HEK293 (cell line): Measurements from ENCODE around the gene BORA.

Experiments
- AEBP2 ChIP-seq: fragments of 450-650 bp; formaldehyde crosslinking; IDR thresholded peaks from 2 replicates; pipeline ENCODE4 v1.5.1; 2016; ENCODE audit warnings: missing biosample characterization, missing genetic modification characterization, borderline replicate concordance
- HIC1 ChIP-seq: fragments of 450-650 bp; formaldehyde crosslinking; IDR thresholded peaks from 2 replicates; pipeline ENCODE4 v1.5.1; 2016; ENCODE audit warnings: missing biosample characterization, missing genetic modification characterization
- HOXA7 ChIP-seq: sonication (generic); formaldehyde crosslinking; IDR thresholded peaks from 2 replicates; pipeline ENCODE4 v1.8.1; 2022; ENCODE audit warnings: missing genetic modification reagents, borderline replicate concordance
- KLF16 ChIP-seq: fragments of 450-650 bp; formaldehyde crosslinking; IDR thresholded peaks from 2 replicates; pipeline ENCODE4 v1.5.1; 2017; ENCODE audit warnings: missing biosample characterization, missing genetic modification characterization
- MZF1 ChIP-seq: fragments of 450-650 bp; formaldehyde crosslinking; IDR thresholded peaks from 2 replicates; pipeline ENCODE4 v1.5.1; 2017; ENCODE audit warnings: missing biosample characterization, missing genetic modification characterization, borderline replicate concordance
- PRDM4 ChIP-seq: fragments of 450-650 bp; formaldehyde crosslinking; IDR thresholded peaks from 2 replicates; pipeline ENCODE4 v1.5.1; 2017; ENCODE audit warnings: missing biosample characterization, missing genetic modification characterization
- REPIN1 ChIP-seq: fragments of 450-650 bp; formaldehyde crosslinking; IDR thresholded peaks from 2 replicates; pipeline ENCODE4 v1.5.1; 2017; ENCODE audit warnings: missing biosample characterization, missing genetic modification characterization, low read depth
- REST ChIP-seq: fragments of 450-650 bp; formaldehyde crosslinking; IDR thresholded peaks from 2 replicates; pipeline ENCODE4 v1.5.1; 2016; ENCODE audit warnings: missing biosample characterization, missing genetic modification characterization
- SP2 ChIP-seq: fragments of 450-650 bp; formaldehyde crosslinking; IDR thresholded peaks from 2 replicates; pipeline ENCODE4 v1.5.1; 2016; ENCODE audit warnings: missing biosample characterization, missing genetic modification characterization
- TCF7L2 ChIP-seq: IDR thresholded peaks from 2 replicates; pipeline ENCODE4 v1.6.1; 2011; ENCODE audit warnings: low read depth, mild to moderate bottlenecking, inconsistent platforms, low read length, moderate library complexity, borderline replicate concordance
- YY2 ChIP-seq: fragments of 450-650 bp; formaldehyde crosslinking; IDR thresholded peaks from 2 replicates; pipeline ENCODE4 v1.5.1; 2016; ENCODE audit warnings: missing biosample characterization, missing genetic modification characterization
- ZBTB1 ChIP-seq: fragments of 450-650 bp; formaldehyde crosslinking; IDR thresholded peaks from 2 replicates; pipeline ENCODE4 v1.5.1; 2016; ENCODE audit warnings: missing biosample characterization, missing genetic modification characterization
- ZBTB20 ChIP-seq: fragments of 450-650 bp; formaldehyde crosslinking; IDR thresholded peaks from 2 replicates; pipeline ENCODE4 v1.5.1; 2016; ENCODE audit warnings: missing biosample characterization, missing genetic modification characterization
- ZNF133 ChIP-seq: fragments of 450-650 bp; formaldehyde crosslinking; IDR thresholded peaks from 2 replicates; pipeline ENCODE4 v1.5.1; 2016; ENCODE audit warnings: missing biosample characterization, missing genetic modification characterization
- ZNF169 ChIP-seq: fragments of 450-650 bp; formaldehyde crosslinking; IDR thresholded peaks from 2 replicates; pipeline ENCODE4 v1.5.1; 2016; ENCODE audit warnings: missing biosample characterization, missing genetic modification characterization
- ZNF514 ChIP-seq: fragments of 450-650 bp; formaldehyde crosslinking; IDR thresholded peaks from 2 replicates; pipeline ENCODE4 v1.5.1; 2016; ENCODE audit warnings: missing biosample characterization, missing genetic modification characterization
- ZNF521 ChIP-seq: fragments of 450-650 bp; formaldehyde crosslinking; IDR thresholded peaks from 2 replicates; pipeline ENCODE4 v1.5.1; 2017; ENCODE audit warnings: missing biosample characterization, mild to moderate bottlenecking, missing genetic modification characterization
- ZNF670 ChIP-seq: fragments of 450-650 bp; formaldehyde crosslinking; IDR thresholded peaks from 2 replicates; pipeline ENCODE4 v1.5.1; 2016; ENCODE audit warnings: missing biosample characterization, missing genetic modification characterization, low read depth
- ZNF777 ChIP-seq: fragments of 450-650 bp; formaldehyde crosslinking; IDR thresholded peaks from 2 replicates; pipeline ENCODE4 v1.5.1; 2017; ENCODE audit warnings: missing biosample characterization, missing genetic modification characterization, borderline replicate concordance
- ZNF791 ChIP-seq: fragments of 450-650 bp; formaldehyde crosslinking; IDR thresholded peaks from 2 replicates; pipeline ENCODE4 v1.5.1; 2016; ENCODE audit warnings: missing biosample characterization, missing genetic modification characterization
- ZNF837 ChIP-seq: fragments of 450-650 bp; formaldehyde crosslinking; IDR thresholded peaks from 2 replicates; pipeline ENCODE4 v1.5.1; 2016; ENCODE audit warnings: missing biosample characterization, missing genetic modification characterization
- TF ChIP-seq, protein P1 (sequence below): fragments of 450-650 bp; formaldehyde crosslinking; IDR thresholded peaks from 2 replicates; pipeline ENCODE4 v1.5.1; 2016; ENCODE audit warnings: missing biosample characterization, missing genetic modification characterization
- TF ChIP-seq, protein P2 (sequence below): fragments of 450-650 bp; formaldehyde crosslinking; IDR thresholded peaks from 2 replicates; pipeline ENCODE4 v1.5.1; 2016; ENCODE audit warnings: missing biosample characterization, missing genetic modification characterization, borderline replicate concordance

Gene BORA

GRCh38 chr13:72727417-72728289 lies at the start of gene BORA, which contains the start of gene MZT1 (continued):
- TF ChIP-seq REST (tag by site-specific recombination): no peak
- TF ChIP-seq ZNF791 (tag by site-specific recombination): no peak
- no peak for TF ChIP-seq ZNF670 (tag by site-specific recombination)
- TF ChIP-seq ZNF777: no peak
- no peak for TF ChIP-seq AEBP2 (tag by site-specific recombination)
- peak; percentile 4; the same call in 1 of the 2 replicates for TF ChIP-seq PRDM4 (tag by site-specific recombination)
- no peak for TF ChIP-seq ZNF521 (tag by site-specific recombination)
- TF ChIP-seq HIC1 (tag by site-specific recombination): no peak; the same call in 1 of the 2 replicates
- TF ChIP-seq, protein P1, sequence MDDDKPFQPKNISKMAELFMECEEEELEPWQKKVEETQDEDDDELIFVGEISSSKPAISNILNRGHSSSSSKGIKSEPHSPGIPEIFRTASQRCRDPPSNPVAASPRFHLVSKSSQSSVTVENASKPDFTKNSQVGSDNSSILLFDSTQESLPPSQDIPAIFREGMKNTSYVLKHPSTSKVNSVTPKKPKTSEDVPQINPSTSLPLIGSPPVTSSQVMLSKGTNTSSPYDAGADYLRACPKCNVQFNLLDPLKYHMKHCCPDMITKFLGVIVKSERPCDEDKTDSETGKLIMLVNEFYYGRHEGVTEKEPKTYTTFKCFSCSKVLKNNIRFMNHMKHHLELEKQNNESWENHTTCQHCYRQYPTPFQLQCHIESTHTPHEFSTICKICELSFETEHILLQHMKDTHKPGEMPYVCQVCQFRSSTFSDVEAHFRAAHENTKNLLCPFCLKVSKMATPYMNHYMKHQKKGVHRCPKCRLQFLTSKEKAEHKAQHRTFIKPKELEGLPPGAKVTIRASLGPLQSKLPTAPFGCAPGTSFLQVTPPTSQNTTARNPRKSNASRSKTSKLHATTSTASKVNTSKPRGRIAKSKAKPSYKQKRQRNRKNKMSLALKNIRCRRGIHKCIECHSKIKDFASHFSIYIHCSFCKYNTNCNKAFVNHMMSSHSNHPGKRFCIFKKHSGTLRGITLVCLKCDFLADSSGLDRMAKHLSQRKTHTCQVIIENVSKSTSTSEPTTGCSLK (tag by site-specific recombination): no peak
- TF ChIP-seq REPIN1 (tag by site-specific recombination): no peak
- TF ChIP-seq, protein P2, sequence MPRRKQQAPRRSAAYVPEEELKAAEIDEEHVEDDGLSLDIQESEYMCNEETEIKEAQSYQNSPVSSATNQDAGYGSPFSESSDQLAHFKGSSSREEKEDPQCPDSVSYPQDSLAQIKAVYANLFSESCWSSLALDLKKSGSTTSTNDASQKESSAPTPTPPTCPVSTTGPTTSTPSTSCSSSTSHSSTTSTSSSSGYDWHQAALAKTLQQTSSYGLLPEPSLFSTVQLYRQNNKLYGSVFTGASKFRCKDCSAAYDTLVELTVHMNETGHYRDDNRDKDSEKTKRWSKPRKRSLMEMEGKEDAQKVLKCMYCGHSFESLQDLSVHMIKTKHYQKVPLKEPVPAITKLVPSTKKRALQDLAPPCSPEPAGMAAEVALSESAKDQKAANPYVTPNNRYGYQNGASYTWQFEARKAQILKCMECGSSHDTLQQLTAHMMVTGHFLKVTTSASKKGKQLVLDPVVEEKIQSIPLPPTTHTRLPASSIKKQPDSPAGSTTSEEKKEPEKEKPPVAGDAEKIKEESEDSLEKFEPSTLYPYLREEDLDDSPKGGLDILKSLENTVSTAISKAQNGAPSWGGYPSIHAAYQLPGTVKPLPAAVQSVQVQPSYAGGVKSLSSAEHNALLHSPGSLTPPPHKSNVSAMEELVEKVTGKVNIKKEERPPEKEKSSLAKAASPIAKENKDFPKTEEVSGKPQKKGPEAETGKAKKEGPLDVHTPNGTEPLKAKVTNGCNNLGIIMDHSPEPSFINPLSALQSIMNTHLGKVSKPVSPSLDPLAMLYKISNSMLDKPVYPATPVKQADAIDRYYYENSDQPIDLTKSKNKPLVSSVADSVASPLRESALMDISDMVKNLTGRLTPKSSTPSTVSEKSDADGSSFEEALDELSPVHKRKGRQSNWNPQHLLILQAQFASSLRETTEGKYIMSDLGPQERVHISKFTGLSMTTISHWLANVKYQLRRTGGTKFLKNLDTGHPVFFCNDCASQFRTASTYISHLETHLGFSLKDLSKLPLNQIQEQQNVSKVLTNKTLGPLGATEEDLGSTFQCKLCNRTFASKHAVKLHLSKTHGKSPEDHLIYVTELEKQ (tag by site-specific recombination): no peak
- no peak for TF ChIP-seq YY2
- TF ChIP-seq HOXA7 (CRISPR knock-in tag): no peak
- no peak for TF ChIP-seq ZNF169
- TF ChIP-seq MZF1 (tag by site-specific recombination): no peak
- no peak for TF ChIP-seq ZNF133 (tag by site-specific recombination)
- TF ChIP-seq ZNF837: no peak
- TF ChIP-seq ZBTB20 (tag by site-specific recombination): peak; percentile 23; the same call in 1 of the 2 replicates
- no peak for TF ChIP-seq ZNF514 (tag by site-specific recombination)
- TF ChIP-seq KLF16 (tag by site-specific recombination): no peak; the same call in 1 of the 2 replicates
- peak; percentile 95 for TF ChIP-seq SP2 (tag by site-specific recombination)
- TF ChIP-seq ZBTB1 (tag by site-specific recombination): no peak
- TF ChIP-seq TCF7L2: no peak
